ENCODE data around the gene DAB2IP. TPM values are rescaled to one million over a fixed set of nuclear protein-coding genes. Genes with fewer than 3 reads are reported as not detected.

DAB2IP gene
- total RNA-seq, 1 experiment from 2014 or later, result 52.6 TPM

DNA sequence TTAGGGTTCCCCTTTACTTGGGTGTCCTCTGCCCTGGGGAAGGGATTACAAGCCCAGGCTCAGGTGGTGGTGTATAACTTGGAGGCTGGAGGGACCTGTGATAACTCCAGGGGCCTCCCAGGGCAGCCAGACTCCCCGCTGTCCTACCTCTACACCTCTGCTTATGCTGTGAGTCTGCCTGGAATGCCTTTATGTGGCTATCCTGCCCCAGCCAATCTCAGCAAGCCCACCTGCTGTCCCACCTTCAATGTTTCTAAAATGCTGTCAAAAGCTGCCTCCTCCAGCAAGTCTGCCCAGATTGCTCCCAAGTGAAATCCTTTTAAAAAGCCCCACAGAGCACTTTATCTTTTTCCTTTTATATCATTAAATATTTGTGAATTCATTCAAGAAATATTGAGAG is 39.3 kb downstream of the DAB2IP start:
- TF ChIP-seq ZBTB21 (CRISPR knock-in tag; IDR thresholded peaks at IDR 0.05; ENCODE audit: borderline replicate concordance) (no peak), SMAD3 (CRISPR knock-in tag; IDR thresholded peaks at IDR 0.05; ENCODE audit: borderline replicate concordance) (no peak), ZNF423 (CRISPR knock-in tag; IDR thresholded peaks at IDR 0.05) (peak; percentile 70)
- Mint-ChIP-seq H3K4me3 (no peak overlapping the region), H3K27ac (no peak overlapping the region), H3K36me3 (no peaks in the 10 kb centered on the region), H3K9me3 (no peaks in the 10 kb centered on the region), H3K4me1 (peaks cover 30% of the 10 kb centered on the region), H3K27me3 (ENCODE audit: low read depth) (0 out of 2 replicates have a peak, but pooled peaks cover 2% of the 10 kb centered on the region)
- DNase-seq (ENCODE audit: low spot score) (no peak), ATAC-seq (no peak)
- CTCF ChIA-PET, result interaction anchor here (0.5 to 2.5 kb wide), 7 partner anchors 12 to 299 kb away, joined by 3 to 11 read pairs (median 6); no protein-coding TSS in a partner anchor
- POLR2A ChIA-PET, result no interaction called here

DNA sequence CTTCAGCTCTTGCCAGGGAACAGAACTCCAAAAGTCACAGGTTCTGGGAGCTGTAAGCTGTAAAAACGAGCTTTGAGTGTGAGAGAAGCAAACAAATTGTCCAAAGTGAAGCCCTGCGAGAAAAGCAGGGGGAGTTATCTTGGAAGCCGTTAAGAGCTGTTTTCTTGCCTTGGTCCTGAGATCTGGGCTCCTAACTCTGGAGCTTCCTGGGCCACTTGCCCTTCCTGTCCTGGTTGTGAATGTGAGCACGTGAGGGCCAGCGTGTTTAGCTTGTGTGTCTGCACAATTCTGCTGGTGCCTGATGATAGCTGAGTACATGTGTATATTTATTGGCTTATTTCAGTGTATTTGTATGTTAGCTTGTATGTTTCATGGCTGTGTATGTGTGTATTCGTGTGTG is 40.5 kb downstream of the DAB2IP start:
- no peak overlapping the region for H3K4me3 Mint-ChIP-seq
- H3K4me1 Mint-ChIP-seq, result peaks cover 30% of the 10 kb centered on the region
- ATAC-seq (no peak), DNase-seq (ENCODE audit: low spot score) (no peak)
- ChIA-PET POLR2A (no interaction called here), CTCF (interaction anchor here (1.1 to 10.1 kb wide), 9 partner anchors 8 to 239 kb away, joined by 3 to 93 read pairs (median 7); no protein-coding TSS in a partner anchor)
- H3K27me3 Mint-ChIP-seq (ENCODE audit: low read depth), result 0 out of 2 replicates have a peak, but pooled peaks cover 2% of the 10 kb centered on the region
- TF ChIP-seq PRRX2 (CRISPR knock-in tag; IDR thresholded peaks at IDR 0.05) (no peak), NFE2L1 (CRISPR knock-in tag; IDR thresholded peaks at IDR 0.05) (no peak), TEAD4 (CRISPR knock-in tag; IDR thresholded peaks at IDR 0.05) (no peak), NR2C2 (CRISPR knock-in tag; IDR thresholded peaks at IDR 0.05) (no peak), ZNF121 (CRISPR knock-in tag; IDR thresholded peaks at IDR 0.05) (no peak), SMAD4 (CRISPR knock-in tag; IDR thresholded peaks at IDR 0.05) (no peak), CBFB (CRISPR knock-in tag; IDR thresholded peaks at IDR 0.05; ENCODE audit: low read depth) (no peak), TCF7 (CRISPR knock-in tag; IDR thresholded peaks at IDR 0.05; ENCODE audit: low read depth) (no peak)
- TF ChIP-seq, protein P1, sequence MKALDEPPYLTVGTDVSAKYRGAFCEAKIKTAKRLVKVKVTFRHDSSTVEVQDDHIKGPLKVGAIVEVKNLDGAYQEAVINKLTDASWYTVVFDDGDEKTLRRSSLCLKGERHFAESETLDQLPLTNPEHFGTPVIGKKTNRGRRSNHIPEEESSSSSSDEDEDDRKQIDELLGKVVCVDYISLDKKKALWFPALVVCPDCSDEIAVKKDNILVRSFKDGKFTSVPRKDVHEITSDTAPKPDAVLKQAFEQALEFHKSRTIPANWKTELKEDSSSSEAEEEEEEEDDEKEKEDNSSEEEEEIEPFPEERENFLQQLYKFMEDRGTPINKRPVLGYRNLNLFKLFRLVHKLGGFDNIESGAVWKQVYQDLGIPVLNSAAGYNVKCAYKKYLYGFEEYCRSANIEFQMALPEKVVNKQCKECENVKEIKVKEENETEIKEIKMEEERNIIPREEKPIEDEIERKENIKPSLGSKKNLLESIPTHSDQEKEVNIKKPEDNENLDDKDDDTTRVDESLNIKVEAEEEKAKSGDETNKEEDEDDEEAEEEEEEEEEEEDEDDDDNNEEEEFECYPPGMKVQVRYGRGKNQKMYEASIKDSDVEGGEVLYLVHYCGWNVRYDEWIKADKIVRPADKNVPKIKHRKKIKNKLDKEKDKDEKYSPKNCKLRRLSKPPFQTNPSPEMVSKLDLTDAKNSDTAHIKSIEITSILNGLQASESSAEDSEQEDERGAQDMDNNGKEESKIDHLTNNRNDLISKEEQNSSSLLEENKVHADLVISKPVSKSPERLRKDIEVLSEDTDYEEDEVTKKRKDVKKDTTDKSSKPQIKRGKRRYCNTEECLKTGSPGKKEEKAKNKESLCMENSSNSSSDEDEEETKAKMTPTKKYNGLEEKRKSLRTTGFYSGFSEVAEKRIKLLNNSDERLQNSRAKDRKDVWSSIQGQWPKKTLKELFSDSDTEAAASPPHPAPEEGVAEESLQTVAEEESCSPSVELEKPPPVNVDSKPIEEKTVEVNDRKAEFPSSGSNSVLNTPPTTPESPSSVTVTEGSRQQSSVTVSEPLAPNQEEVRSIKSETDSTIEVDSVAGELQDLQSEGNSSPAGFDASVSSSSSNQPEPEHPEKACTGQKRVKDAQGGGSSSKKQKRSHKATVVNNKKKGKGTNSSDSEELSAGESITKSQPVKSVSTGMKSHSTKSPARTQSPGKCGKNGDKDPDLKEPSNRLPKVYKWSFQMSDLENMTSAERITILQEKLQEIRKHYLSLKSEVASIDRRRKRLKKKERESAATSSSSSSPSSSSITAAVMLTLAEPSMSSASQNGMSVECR (CRISPR knock-in tag; IDR thresholded peaks at IDR 0.05; ENCODE audit: borderline replicate concordance), result no peak
- TF ChIP-seq, protein P2, sequence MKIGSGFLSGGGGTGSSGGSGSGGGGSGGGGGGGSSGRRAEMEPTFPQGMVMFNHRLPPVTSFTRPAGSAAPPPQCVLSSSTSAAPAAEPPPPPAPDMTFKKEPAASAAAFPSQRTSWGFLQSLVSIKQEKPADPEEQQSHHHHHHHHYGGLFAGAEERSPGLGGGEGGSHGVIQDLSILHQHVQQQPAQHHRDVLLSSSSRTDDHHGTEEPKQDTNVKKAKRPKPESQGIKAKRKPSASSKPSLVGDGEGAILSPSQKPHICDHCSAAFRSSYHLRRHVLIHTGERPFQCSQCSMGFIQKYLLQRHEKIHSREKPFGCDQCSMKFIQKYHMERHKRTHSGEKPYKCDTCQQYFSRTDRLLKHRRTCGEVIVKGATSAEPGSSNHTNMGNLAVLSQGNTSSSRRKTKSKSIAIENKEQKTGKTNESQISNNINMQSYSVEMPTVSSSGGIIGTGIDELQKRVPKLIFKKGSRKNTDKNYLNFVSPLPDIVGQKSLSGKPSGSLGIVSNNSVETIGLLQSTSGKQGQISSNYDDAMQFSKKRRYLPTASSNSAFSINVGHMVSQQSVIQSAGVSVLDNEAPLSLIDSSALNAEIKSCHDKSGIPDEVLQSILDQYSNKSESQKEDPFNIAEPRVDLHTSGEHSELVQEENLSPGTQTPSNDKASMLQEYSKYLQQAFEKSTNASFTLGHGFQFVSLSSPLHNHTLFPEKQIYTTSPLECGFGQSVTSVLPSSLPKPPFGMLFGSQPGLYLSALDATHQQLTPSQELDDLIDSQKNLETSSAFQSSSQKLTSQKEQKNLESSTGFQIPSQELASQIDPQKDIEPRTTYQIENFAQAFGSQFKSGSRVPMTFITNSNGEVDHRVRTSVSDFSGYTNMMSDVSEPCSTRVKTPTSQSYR (CRISPR knock-in tag; IDR thresholded peaks at IDR 0.05), result no peak
- TF ChIP-seq, protein P3, sequence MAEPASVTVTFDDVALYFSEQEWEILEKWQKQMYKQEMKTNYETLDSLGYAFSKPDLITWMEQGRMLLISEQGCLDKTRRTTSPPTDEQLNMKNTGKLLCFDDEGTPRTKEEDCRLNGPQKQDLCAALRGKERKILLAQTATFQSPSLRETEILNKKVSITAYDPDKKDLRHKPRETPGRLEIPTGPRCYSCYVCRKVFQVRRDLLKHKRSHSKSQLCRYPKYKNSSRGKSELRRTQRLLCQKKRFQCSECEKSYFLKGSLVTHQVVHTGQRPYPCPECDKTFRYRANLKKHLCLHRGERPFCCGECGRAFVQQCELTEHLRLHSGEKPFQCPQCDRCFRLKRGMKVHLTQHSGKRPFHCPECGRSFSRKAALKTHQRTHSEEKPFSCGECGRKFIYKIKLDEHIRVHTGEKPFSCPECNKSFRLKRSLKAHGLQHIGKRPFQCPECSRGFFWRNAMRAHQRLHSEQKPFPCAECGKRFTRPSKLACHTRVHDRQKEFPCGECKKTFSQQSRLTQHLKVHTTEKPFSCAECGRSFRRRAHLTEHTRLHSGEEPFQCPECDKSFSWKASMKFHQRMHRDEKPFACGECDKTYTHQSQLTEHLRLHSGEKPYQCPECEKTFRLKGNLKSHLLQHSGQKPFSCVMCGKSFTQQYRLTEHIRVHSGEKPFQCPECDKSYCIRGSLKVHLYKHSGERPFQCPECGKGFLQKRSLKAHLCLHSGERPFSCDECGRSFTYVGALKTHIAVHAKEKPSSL (CRISPR knock-in tag; conservative IDR thresholded peaks at IDR 0.05), result no peak
- TF ChIP-seq, protein P4, sequence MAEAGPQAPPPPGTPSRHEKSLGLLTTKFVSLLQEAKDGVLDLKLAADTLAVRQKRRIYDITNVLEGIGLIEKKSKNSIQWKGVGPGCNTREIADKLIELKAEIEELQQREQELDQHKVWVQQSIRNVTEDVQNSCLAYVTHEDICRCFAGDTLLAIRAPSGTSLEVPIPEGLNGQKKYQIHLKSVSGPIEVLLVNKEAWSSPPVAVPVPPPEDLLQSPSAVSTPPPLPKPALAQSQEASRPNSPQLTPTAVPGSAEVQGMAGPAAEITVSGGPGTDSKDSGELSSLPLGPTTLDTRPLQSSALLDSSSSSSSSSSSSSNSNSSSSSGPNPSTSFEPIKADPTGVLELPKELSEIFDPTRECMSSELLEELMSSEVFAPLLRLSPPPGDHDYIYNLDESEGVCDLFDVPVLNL (CRISPR knock-in tag; IDR thresholded peaks at IDR 0.05; ENCODE audit: borderline replicate concordance, low read depth), result no peak
- no peak overlapping the region; the same call in 1 of the 2 replicates for H3K27ac Mint-ChIP-seq
- H3K9me3 Mint-ChIP-seq, result no peaks in the 10 kb centered on the region
- H3K36me3 Mint-ChIP-seq, result no peaks in the 10 kb centered on the region
